DMS 273 treated with DMSO at 0.1 percent for 48 hours (cell line): Measurements from ENCODE around the gene VPS18.

Source experiments
- DNase-seq: peaks from one replicate; lab custom pipeline; 2025; lab: John Stamatoyannopoulos, UW

Gene VPS18

DNA sequence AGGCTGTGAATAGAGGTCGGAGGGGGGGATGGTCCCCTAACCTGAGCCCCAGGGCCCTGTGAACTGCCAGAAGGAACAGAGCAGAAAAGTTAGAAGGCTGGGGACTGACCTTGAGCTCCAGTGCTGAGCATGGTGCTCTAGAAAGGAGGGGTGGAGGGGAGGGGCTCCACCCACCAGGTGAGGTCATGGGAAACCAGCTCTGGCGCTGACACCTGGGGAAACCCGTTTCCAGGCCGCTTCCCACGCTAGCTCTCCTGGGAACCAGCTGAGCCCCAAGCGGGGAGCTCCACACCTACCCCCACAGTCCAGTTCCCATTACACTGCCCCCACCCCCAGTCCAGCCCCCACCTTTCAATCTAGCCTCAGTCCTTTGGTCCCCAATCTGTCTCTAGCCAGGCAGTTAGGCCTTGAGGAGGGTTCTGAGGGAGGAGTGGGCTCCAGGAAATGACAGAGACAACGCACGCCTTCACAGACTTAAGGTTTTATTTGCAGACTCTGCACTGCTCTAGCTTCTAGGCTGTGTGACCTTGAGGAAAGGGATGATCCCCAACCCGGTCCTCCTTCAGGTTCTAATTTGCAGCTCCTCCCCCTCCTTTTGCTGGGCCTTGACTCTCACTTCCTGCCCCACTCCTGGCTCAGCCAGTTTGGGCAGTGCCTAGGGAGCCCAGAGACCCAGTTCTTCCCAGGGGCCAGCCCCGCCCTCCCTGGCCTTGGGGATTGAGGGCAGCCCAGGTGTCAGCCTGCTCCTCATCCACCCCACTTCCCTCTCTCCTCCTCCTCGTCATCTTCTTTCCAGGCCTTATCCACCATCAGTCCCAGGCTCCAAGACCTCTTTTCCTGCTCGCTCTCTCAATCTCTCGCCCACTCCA lies 22.3 kb upstream of the VPS18 start:
- no peak for DNase-seq

DNA sequence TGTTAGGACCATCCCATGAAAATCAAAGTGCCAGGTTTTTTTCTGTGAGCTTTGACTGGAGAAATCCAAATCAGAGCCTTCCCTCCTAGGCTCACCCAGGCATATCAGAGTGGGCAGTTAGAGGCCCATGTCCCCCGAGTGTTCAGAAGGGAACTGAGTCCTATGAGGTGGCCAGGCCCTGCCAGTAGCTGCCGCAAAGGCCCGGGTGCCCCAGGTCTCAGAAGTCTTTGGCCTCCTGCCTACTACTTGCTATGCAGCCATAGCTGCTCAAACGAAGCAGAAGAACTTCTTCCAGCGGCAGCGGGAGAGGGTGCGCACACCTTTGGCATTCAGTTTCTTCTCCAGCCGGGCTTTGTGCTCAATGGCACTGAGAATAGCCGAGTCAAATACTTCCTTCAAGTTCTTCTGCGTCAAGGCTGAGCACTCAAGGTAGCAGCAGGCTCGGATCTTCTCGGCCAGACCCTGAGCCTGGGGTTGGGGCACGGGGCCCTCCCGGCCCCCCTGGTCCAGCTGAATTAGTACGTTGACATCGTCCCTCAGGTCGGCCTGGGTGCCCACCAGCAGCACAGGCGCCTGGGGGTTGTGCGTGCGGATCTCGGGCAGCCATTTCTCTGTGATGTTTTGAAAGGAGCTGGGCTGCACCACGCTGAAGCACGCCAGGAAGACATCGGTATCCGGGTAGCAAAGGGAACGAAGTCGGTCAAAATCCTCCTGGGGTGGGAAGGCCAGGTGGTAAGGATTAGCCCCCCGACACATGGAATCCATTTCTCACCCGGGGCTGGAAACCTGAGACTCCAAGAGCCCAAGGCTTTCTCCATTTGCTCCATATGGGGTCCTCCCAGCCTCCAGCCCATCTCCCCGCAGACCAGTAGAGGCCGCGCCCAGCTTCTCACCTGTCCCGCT lies 21.2 kb upstream of the VPS18 start:
- DNase-seq: no peak

DNA sequence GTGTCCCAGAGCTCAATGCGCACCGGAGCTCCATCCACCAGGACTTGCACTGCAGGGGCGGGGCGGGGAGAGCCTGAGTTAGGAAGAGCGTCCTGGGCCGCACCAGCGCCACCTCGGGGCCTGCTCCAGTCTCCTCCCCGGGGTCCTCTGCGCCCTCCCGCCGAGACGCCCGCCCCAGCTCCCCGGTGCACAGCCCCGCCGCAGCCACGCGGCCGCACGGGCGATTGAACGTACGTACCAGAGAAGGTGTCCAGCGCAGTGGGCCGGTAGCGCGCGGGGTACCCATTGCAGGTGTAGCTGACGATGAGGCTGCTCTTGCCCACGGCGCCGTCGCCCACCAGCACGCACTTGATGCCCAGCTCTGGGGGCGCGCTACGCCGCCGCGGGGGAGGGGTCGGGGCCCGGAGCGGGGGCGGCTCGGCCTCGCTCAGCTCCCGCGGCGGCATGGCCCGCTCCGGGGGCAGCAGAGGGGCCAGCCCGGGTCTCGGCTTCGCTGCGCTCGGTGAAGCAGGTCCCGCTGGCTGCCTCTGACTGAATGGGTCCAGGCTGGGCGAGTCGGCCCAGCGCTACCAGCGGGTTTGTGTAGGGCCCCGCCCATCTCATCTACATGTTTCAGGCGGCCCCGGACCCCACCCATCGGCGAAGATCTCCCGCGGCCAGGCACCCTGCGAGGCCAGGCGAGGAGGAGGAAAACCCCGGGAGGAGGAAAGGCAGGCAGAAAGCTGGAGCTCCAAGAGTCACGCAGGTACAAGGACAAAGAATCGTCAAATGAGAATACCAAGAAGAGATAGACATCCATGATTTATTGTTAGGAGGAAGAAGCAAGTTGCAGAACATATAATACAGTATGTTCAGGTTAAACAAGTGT lies 20.3 kb upstream of the VPS18 start, which contains the start of gene RHOV:
Gene RHOV, minus strand, starts transcription at position 541 of the 868 bp plus-strand sequence. Its CDS starts 95 bp downstream, at position 446.
- DNase-seq: no peak

DNA sequence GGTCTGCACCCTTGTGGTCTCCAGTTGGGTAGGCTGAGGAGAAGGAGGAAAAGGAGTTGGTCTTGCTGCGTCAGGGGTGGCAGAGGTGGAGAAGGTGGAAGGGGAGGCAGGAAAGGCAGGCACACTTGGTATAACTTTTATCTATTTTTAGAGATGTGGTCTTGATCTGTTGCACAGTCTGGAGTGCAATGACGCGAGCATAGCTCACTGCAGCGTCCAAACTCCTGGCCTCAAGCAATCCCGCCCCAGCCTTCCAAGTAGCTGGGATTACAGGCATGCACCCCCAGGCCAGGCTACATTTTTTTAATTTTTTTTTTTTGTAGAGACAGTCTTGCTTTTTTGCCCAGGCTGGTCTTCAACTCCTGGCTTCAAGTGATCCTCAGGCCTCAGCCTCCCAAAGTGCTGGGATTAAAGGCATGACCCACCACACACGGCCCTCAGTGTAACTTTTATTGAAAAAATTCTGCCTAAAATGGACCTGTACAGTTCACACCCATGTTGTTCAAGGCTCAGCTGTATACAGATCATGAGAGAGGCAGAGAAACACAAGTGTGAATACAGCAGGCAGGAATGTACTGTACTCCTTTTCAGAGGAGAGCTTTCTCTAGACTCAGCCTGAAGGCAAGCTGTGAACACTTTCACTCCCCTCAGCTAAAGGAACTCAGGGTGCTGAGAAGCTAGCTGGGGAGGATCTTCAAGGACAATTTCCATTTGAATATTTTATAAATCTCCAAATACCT lies 18.1 kb upstream of the VPS18 start:
- no peak for DNase-seq

DNA sequence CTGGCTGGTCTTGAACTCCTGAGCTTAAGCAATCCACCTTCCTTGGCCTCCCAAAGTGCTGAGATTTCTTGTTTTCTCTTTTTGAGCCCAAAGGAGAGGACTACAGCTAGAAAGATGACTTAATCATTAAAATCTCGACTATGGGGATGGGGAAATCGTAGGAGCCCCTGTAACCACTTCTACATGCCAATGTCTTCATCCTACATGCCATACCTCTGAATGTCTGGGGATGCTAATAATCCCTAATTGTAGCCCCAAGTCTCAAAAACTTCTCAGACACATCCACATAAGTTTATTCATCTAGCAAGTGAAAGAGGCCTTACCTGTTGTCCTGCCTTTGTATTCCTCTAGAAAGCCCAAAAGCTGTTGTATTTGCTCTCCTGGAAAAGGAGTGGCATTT lies 16.6 kb upstream of the VPS18 start:
- DNase-seq: no peak

DNA sequence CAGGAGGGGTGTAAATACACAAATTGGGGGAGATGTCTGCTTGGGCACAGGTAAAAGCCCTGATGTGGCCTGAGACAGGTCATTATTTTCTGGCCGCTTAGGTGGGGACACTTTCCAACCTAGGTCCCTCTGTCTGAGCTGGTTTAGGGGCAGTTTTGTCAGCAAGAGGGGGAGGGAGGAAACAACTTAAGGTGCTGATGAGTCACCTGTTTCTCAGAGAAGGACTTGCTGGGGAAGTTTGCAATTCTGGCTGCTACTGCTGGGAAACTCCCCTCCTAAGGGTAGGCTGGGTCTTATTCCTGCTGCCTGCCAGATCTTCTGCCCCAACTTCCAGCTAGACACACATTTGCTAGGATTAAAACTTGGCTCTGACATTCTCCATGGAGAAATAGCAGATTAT lies 15.5 kb upstream of the VPS18 start:
- DNase-seq: no peak

DNA sequence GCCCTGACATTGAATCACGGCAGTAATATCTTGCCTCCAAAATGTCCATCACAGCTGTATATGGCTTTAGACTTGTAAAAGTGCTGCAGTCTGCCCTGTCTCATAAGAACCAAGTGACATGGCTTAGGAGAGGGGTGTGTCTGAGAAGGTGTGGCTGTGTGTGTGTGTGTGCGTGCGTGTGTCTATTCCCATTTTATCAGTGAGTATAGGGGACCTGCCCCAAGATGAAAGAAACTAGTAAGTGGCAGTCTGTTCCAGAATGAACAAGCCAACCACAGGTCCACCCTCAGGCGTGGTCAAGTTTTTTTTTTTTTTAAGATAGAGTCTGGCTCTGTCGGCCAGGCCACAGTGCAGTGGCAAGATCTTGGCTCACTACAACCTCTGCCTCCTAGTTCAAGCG lies 14.6 kb upstream of the VPS18 start:
- DNase-seq: no peak

DNA sequence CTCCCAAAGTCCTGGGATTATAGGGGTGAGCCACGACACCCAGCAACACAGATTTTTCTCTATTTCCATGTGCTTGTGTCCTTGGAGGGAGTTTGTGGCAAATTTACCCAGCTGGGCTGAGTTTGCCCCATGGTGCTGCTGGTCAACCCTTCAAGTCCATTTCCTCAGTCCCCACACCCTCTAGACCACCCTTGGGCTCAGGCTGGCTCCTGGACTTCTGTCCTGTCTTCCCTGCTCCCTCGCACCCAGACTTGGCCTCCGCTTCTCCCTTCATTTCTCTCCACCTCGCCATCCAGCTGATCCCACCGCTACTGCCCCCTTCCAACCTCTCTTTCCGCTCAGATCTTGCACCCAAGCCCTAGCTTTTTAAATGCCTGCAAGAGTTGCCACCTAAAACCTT lies 12.9 kb upstream of the VPS18 start:
- no peak for DNase-seq

DNA sequence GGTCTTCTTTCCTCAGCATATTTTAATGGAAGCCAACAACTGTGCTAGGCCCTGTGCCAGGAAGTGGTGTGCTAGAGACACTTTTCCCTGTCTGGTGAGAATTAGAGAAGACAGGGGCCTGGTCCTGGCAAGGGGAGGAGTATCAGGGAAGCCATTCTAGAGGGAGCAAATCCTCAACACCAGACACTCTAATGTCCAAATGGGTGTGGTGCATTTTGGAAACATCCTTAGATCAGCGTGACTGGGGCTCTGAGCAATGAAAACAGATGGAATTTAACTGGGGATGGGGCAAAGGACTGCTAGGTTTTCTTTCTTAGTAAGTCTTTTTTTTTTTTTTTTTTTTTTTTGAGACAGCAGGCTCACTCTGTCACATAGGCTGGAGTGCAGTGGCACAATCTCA lies 7.7 kb upstream of the VPS18 start:
- no peak for DNase-seq

DNA sequence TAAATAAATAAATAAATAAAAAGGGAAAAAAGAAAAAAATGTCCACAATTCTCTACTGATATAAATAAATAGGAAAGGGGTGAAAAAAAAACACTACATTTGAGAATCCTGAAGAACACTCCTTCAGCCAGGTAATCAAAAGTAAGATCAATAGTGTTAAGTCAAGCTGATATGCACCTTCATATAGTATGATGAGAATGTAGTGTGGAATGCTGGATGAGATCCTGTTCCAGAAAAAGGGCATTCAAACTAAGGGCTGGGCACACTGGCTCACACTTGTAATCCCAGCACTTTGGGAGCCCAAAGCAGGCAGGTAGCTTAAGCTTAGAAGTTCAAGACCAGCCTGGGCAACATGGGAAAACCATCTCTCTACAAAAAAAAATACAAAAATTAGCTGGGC lies 5.1 kb upstream of the VPS18 start:
- no peak for DNase-seq

DNA sequence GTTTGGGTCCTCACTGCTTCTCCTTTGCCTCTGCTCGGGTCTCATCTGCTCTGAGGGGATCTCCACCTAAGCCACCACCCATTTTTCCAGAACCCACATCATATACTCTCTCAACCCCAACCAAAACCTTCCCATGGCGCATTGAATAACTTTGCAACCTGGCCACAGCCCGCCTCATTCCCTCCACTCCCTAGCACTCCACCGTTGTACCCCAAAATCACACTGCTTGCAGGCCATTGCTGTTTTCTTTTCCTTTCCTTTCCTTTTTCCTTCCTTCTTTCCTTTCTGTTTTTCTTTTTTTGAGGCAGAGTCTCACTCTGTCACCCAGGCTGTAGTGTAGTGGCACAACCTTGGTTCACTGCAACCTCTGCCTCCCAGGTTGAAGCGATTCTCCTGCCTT lies 3.1 kb upstream of the VPS18 start:
- no peak for DNase-seq

DNA sequence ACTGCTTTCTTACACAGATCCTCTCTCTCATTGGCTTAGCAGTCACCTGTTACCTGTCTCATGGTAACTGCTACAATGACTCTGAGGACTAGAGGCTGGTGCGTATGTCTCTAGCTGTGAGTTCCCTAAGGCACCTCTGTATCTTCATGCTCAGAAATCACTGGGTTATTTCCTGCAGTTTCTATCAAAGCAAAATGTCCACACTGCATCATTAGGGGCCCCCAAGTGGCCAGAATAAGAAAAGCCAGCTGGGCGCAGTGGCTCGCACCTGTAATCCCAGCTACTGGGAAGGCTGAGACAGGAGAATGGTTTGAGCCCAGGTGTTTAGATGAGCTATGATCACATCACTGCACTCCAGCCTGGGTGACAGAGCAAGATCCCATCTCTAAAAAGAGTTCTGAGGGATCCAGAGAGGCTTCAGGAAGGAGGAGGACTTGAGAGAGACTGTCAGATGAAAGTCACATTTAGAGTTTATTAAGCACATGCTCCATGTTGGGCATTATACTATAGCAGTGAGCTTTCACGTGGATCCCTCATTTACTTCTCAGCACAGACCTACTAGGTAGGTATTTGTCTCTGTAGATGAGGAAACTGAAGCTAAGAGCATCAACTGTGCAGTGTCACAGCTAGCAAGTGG lies 2.3 kb upstream of the VPS18 start:
- no peak for DNase-seq

DNA sequence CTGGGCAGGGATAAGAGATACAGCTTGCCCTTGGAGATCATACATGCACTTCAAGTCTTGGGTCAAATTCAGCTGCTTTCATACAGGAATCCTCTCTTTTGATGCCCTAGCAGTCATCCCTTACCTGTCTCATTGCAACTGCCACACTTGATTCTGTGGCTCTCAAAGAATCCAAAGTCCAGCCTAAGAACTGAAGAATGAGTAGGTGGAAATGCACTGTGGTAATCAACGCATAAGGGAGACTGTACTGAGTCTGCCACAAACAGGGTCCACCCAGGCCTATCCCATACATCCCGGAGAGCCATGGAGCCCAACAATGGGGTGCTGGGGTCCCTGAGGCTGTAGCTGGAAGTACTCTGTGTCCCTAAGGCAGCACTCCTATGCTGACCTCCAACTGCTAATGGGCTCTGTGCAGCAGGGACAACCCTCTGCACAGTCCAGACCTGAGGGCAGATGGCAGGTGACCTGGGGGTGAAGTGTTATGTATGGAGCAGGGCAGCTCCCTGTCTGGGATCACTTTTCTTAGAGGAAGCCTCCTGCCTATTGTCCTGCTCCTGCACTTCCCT lies 1.7 kb upstream of the VPS18 start:
- no peak for DNase-seq

DNA sequence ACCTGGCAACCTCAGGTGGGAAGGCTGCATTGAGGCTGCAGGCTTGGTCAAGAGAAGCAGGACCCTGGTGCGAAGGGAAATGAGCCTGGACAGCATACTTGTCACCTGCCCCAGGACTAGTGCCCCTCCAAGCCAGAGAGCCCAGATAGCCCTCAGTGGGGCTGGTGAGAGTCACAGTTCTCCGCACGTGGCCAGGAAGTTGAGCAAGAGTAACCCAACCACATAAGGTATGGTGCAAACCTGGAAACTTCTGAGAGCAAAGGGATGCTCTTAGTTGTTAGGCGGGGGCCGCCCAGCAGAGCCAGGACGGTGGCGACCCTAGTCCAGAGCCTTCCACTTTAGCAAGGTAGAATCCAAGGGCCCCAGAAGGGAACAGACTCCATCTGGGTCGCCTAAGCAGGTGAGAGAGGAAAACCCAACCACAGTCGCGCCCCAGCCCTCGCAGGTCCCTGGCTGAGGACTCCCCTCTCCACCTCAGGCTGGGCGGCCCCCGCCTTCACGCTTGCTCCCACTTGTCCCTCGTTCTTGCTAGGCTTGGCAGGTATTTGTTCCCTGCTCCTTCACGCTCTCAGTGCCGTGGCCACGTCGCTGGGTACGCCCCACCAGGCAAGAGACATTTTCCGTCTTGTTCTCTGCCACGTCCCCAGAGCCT lies 1.1 kb upstream of the VPS18 start:
- no peak for DNase-seq

DNA sequence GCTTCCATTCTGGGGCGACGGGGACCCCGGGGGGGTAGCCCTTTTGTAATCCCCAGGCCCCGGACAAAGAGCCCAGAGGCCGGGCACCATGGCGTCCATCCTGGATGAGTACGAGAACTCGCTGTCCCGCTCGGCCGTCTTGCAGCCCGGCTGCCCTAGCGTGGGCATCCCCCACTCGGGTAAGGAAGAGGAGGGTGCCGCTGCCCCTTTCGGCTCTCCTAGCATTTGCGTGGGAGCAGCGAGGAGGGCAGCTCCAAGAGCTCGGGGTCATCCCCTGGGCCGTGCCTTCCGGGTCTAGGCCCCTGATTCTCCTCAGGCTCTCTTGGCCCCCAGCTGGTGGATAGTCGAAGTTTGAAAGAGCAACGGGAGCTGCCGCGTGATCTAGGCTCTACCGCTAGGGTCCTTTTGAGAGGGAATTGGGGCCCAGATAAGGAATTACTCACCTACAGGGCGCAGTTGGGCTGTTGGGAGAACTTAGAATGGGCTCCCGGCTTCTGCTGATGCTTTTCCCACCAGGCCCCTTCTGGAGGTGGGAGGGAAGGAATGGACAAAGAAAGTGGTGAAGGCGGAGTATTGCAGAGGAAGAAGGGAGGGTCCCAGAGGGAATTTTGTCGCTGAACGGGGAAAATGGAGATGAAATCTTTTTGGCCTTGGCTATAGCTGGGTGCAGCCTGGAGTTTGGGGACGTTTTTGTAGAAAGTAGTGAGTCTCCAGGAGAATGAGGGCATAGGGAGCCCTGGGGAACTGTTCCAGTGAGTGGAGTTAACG lies 615 bp downstream of the VPS18 start:
- no peak for DNase-seq

DNA sequence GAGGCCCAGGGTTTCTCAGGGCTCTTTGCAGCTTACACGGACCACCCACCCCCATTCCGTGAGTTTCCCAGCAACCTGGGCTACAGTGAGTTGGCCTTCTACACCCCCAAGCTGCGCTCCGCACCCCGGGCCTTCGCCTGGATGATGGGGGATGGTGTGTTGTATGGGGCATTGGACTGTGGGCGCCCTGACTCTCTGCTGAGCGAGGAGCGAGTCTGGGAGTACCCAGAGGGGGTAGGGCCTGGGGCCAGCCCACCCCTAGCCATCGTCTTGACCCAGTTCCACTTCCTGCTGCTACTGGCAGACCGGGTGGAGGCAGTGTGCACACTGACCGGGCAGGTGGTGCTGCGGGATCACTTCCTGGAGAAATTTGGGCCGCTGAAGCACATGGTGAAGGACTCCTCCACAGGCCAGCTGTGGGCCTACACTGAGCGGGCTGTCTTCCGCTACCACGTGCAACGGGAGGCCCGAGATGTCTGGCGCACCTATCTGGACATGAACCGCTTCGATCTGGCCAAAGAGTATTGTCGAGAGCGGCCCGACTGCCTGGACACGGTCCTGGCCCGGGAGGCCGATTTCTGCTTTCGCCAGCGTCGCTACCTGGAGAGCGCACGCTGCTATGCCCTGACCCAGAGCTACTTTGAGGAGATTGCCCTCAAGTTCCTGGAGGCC lies 5.4 kb downstream of the VPS18 start:
- DNase-seq: no peak

DNA sequence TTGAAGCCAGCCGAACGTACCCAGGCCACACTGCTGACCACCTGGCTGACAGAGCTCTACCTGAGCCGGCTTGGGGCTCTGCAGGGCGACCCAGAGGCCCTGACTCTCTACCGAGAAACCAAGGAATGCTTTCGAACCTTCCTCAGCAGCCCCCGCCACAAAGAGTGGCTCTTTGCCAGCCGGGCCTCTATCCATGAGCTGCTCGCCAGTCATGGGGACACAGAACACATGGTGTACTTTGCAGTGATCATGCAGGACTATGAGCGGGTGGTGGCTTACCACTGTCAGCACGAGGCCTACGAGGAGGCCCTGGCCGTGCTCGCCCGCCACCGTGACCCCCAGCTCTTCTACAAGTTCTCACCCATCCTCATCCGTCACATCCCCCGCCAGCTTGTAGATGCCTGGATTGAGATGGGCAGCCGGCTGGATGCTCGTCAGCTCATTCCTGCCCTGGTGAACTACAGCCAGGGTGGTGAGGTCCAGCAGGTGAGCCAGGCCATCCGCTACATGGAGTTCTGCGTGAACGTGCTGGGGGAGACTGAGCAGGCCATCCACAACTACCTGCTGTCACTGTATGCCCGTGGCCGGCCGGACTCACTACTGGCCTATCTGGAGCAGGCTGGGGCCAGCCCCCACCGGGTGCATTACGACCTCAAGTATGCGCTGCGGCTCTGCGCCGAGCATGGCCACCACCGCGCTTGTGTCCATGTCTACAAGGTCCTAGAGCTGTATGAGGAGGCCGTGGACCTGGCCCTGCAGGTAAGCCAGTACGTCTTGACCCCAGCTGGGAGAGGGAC lies 6.2 kb downstream of the VPS18 start:
- no peak for DNase-seq

DNA sequence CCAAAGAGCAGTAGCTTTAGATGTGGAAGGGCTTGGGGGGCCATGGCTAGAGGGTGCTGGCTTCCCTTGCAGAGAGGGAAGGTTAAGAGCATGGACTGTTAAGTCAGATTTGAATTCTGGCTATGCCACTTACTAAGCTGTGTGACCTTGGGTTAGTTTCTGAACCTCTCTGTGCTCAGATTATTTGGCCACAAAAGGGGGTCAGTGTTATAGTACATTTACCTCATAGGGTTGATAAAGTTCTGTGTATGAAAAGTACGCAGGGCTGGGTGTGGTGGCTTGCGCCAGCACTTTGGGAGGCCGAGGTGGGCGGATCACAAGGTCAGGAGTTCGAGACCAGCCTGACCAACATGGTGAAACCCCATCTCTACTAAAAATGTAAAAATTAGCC lies 6.8 kb downstream of the VPS18 start:
- no peak for DNase-seq
